LNCAP (cell line): ENCODE measurements around the gene CX3CL1.

ENCODE experiments used
- CTCF ChIP-seq: fragments of 450-650 bp; IDR thresholded peaks from 2 replicates; pipeline ENCODE4 v1.5.1; 2017; ENCODE audit warnings: mild to moderate bottlenecking

CX3CL1 gene

GRCh38 chr16:57387598-57388354 lies 15.5 kb downstream of the CX3CL1 start:
- TF ChIP-seq CTCF: no peak

GRCh38 chr16:57388359-57389086 lies 16.2 kb downstream of the CX3CL1 start:
- no peak for TF ChIP-seq CTCF

- TF ChIP-seq CTCF: no peak
Observed at GRCh38 chr16:57389087-57389468, 16.8 kb downstream of the CX3CL1 start.

- no peak for TF ChIP-seq CTCF
Observed at GRCh38 chr16:57390636-57391295, 18.5 kb downstream of the CX3CL1 start.

- TF ChIP-seq CTCF: no peak
Observed at GRCh38 chr16:57391300-57391699, 19.0 kb downstream of the CX3CL1 start.

- TF ChIP-seq CTCF: no peak
Observed at GRCh38 chr16:57391708-57392107, 19.4 kb downstream of the CX3CL1 start.

GRCh38 chr16:57392694-57393093 lies 20.4 kb downstream of the CX3CL1 start:
- TF ChIP-seq CTCF: no peak
